ENCODE data around the gene STK39.
A peak's percentile ranks its signal among the peaks of the same experiment; 100 is the strongest.

The STK39 gene

DNA sequence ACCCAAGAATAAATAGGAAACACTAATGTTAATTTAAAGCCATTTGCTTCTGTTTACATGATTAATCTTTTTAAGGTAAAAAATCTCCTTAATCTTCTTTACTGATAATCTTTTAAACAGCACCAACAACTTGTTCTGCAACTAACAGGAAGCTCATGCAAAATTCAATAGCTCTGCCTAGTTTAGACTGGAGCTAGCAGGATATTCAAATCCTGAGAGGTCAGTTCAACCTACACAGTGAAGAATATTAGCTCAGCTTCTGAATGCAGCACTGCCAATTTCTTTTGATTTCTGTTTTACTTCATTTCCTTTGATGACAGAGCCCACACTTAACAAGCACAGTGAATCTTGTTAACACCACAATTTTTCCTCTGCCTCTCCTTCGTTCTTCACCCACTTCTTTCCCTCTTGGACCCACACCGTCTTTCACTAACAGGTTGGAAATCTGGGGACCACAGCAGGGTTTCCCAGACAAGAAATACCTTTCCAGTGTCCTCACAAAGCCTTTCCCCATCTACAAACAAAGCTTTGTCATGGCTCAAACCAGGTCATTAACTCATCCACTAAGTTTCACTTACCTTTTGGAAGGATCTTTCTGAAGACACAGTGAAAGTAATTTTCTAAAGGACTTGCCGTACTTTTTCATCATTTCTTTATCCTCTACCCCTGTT, 109.8 kb downstream of the STK39 start:
- in situ Hi-C loops (cut with MboI; ENCODE audit: low pct_unique_long_range_greater_than_20kb, low sequenced_read_pairs, unreplicated experiment), result no loop called here
- DNase-seq (ENCODE audit: low spot score), result no peak
- TF ChIP-seq, protein P1, sequence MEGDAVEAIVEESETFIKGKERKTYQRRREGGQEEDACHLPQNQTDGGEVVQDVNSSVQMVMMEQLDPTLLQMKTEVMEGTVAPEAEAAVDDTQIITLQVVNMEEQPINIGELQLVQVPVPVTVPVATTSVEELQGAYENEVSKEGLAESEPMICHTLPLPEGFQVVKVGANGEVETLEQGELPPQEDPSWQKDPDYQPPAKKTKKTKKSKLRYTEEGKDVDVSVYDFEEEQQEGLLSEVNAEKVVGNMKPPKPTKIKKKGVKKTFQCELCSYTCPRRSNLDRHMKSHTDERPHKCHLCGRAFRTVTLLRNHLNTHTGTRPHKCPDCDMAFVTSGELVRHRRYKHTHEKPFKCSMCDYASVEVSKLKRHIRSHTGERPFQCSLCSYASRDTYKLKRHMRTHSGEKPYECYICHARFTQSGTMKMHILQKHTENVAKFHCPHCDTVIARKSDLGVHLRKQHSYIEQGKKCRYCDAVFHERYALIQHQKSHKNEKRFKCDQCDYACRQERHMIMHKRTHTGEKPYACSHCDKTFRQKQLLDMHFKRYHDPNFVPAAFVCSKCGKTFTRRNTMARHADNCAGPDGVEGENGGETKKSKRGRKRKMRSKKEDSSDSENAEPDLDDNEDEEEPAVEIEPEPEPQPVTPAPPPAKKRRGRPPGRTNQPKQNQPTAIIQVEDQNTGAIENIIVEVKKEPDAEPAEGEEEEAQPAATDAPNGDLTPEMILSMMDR (IDR thresholded peaks at IDR 0.05; ENCODE audit: extremely low read depth, insufficient read depth, missing control alignments), result no peak

DNA sequence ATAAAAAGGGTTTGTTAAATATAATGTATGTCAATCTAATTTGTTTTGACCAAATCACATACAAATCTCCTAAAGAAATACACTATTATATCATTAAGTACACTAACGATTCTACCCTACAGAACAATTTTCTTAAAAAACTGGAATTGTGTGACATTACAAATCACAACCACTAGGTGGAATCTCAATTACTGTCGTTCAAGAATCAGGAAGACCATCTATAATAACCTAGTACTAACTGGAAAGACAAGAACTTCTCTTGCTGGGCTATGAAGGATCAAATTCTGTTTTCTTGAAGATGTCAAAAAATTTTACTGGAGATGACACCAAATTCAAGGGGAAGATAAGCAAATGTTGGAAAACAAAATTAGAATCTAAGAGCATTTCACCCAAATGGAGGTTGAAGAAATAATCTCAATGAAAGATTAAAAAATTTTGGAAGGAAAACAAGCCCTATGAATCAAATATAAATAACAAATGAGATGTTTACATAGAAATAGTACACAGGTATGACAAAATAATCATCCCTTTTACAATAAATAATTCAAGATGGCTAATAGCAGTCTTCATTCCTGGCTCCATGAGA, 110.9 kb downstream of the STK39 start:
- DNase-seq (ENCODE audit: low spot score), result peak; percentile 11
- TF ChIP-seq, protein P1 (IDR thresholded peaks at IDR 0.05; ENCODE audit: extremely low read depth, insufficient read depth, missing control alignments), result peak; percentile 38
- in situ Hi-C loops (cut with MboI; ENCODE audit: low pct_unique_long_range_greater_than_20kb, low sequenced_read_pairs, unreplicated experiment), result no loop called here

DNA sequence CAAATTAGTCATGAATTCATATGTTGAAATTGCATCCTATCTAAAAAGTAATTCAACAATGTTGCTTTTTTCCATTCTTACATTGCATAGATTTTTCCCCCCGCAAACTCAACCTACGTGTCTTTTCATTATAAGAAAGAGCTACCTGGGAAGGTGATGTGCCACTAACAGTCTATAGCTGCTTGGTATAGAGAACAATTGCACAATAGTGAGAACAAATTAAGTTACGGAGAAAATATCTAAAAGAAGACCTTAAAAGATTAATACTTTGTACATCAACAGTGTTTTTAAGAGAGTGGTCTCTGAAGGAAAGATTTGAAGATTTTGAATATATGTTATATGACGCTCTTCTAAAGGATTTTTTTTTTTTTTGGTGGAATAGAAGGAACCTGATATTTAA, 111.8 kb downstream of the STK39 start:
- no peak for DNase-seq (ENCODE audit: low spot score)
- in situ Hi-C loops (cut with MboI; ENCODE audit: low pct_unique_long_range_greater_than_20kb, low sequenced_read_pairs, unreplicated experiment), result no loop called here
- TF ChIP-seq, protein P1 (IDR thresholded peaks at IDR 0.05; ENCODE audit: extremely low read depth, insufficient read depth, missing control alignments), result no peak

DNA sequence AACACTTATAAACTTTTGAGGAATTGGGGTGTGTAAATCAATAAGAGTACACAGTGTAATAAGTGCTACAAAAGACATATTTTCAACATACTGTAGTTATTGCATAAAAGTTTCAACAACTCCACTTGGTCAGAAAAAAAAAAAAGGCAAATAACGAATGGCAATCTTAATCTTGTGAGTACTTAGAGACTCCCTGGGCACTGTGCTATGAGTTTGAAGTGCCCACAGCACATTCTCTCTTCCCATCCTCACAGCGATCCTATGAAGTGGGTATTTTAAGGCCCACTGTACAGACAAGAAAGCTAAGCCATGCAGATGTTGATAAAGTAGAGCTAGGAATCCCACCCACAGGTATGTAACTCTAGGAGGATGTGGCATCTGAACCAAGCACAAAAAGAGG, 112.3 kb downstream of the STK39 start:
- DNase-seq (ENCODE audit: low spot score), result no peak
- TF ChIP-seq, protein P1 (IDR thresholded peaks at IDR 0.05; ENCODE audit: extremely low read depth, insufficient read depth, missing control alignments), result no peak
- in situ Hi-C loops (cut with MboI; ENCODE audit: low pct_unique_long_range_greater_than_20kb, low sequenced_read_pairs, unreplicated experiment), result no loop called here

DNA sequence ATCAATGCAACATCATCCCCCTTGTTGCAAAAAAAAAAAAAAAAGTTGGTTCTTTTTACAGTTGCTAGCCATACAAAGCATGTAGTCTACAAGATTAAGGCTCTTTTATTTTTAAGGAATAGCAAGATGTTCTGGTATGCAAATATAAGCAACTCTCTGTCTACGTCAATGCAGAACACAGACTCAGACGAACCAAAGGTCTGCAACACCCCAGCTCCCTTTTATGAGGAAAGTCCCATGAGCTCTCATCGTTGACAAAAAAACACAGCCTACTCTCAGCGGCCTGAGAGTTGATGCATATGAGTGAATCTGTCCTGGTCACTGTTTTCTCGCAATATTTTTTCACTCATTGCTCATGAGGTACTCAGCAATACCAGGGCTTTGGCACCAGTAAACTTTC, 112.9 kb downstream of the STK39 start:
- DNase-seq (ENCODE audit: low spot score), result no peak
- TF ChIP-seq, protein P1 (IDR thresholded peaks at IDR 0.05; ENCODE audit: extremely low read depth, insufficient read depth, missing control alignments), result no peak
- in situ Hi-C loops (cut with MboI; ENCODE audit: low pct_unique_long_range_greater_than_20kb, low sequenced_read_pairs, unreplicated experiment), result no loop called here

DNA sequence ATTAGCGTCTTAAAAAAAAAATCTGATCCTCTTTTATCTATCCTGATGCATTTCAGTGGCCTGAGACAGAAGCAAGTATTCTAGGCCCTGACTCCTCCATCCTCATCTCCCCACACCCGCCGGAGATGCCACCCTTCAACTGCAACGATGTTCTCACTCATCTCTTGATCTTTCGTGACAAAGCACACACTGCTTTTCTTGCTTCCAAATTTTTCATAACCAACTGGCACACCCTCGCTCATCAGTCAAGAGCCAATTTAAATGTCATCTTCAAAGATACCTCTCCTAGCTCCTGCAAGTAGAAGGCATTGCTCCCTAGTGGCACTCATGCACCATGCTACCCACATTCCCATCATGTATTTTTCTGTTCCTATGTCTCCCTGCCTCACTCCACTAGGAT, 115.0 kb downstream of the STK39 start:
- TF ChIP-seq, protein P1 (IDR thresholded peaks at IDR 0.05; ENCODE audit: extremely low read depth, insufficient read depth, missing control alignments), result no peak
- in situ Hi-C loops (cut with MboI; ENCODE audit: low pct_unique_long_range_greater_than_20kb, low sequenced_read_pairs, unreplicated experiment), result no loop called here

More for the DNA sequence above, 115.0 kb downstream of the STK39 start:
- DNase-seq (ENCODE audit: low spot score), result no peak
